Osteocyte (in vitro differentiated cells): ENCODE results near the gene AFAP1. TPM values are rescaled to one million over a fixed set of nuclear protein-coding genes. Genes with fewer than 3 reads are reported as not detected.

Source experiments
- DNase-seq: peaks from one replicate; pipeline ENCODE4 v3.0.0; 2021; ENCODE audit warnings: mixed read lengths; ENCODE audit not compliant: unreplicated experiment; ENCODE audit errors: extremely low spot score
- H3K27ac Mint-ChIP-seq: one replicate; pipeline ENCODE4 v1.8.0; 2021; ENCODE audit warnings: mild to moderate bottlenecking, mixed read lengths; ENCODE audit not compliant: unreplicated experiment
- H3K27me3 Mint-ChIP-seq: one replicate; pipeline ENCODE4 v1.8.0; 2021; ENCODE audit warnings: mixed read lengths; ENCODE audit not compliant: unreplicated experiment
- H3K36me3 Mint-ChIP-seq: one replicate; pipeline ENCODE4 v1.8.0; 2021; ENCODE audit warnings: mixed read lengths; ENCODE audit not compliant: unreplicated experiment
- H3K4me1 Mint-ChIP-seq: one replicate; pipeline ENCODE4 v1.8.0; 2021; ENCODE audit warnings: mixed read lengths; ENCODE audit not compliant: unreplicated experiment
- H3K4me3 Mint-ChIP-seq: one replicate; pipeline ENCODE4 v1.8.0; 2021; ENCODE audit warnings: mild to moderate bottlenecking, moderate library complexity, mixed read lengths; ENCODE audit not compliant: unreplicated experiment
- H3K9me3 Mint-ChIP-seq: one replicate; pipeline ENCODE4 v1.8.0; 2021; ENCODE audit warnings: mixed read lengths; ENCODE audit not compliant: unreplicated experiment
- CTCF ChIP-seq: fragments of 200-600 bp; sonication (generic); IDR thresholded peaks from 2 replicates; pipeline ENCODE4 v1.5.0; 2021; ENCODE audit warnings: antibody characterized with exemption, mild to moderate bottlenecking, moderate library complexity
- total RNA-seq: library from RNA; stranded (reverse); gene quantifications from 2 replicates; pipeline ENCODE4 v1.2.1, GENCODE V29; 2021

The AFAP1 gene
- total RNA-seq, 1 donor from 2014 or later, result 66.9 TPM

- TF ChIP-seq CTCF, result no peak
- peaks cover 5% of the 10 kb centered on the region for H3K9me3 Mint-ChIP-seq
- H3K27ac Mint-ChIP-seq, result no peak overlapping the region
- no peak overlapping the region for H3K4me3 Mint-ChIP-seq
- H3K4me1 Mint-ChIP-seq, result peaks cover 76% of the 10 kb centered on the region
- H3K27me3 Mint-ChIP-seq, result no peaks in the 10 kb centered on the region
- DNase-seq, result no peak
- peaks cover 35% of the 10 kb centered on the region for H3K36me3 Mint-ChIP-seq
These were observed 75.6 kb downstream of the AFAP1 start for GRCh38 chr4:7863911-7864681.

GRCh38 chr4:7862561-7863192, 77.0 kb downstream of the AFAP1 start:
- H3K9me3 Mint-ChIP-seq, result peaks cover 5% of the 10 kb centered on the region
- peaks cover 25% of the 10 kb centered on the region for H3K36me3 Mint-ChIP-seq
- no peak overlapping the region for H3K4me3 Mint-ChIP-seq
- no peaks in the 10 kb centered on the region for H3K27me3 Mint-ChIP-seq
- TF ChIP-seq CTCF, result no peak
- H3K27ac Mint-ChIP-seq, result peak overlapping the region; percentile 94
- peaks cover 77% of the 10 kb centered on the region for H3K4me1 Mint-ChIP-seq
- no peak for DNase-seq

- peaks cover 5% of the 10 kb centered on the region for H3K9me3 Mint-ChIP-seq
- TF ChIP-seq CTCF, result no peak
- peaks cover 22% of the 10 kb centered on the region for H3K36me3 Mint-ChIP-seq
- peaks cover 80% of the 10 kb centered on the region for H3K4me1 Mint-ChIP-seq
- no peak for DNase-seq
- peak overlapping the region; percentile 94 for H3K27ac Mint-ChIP-seq
- no peaks in the 10 kb centered on the region for H3K27me3 Mint-ChIP-seq
- H3K4me3 Mint-ChIP-seq, result peak overlapping the region; percentile 64
These were observed 78.2 kb downstream of the AFAP1 start for GRCh38 chr4:7861440-7861881.

GRCh38 chr4:7860600-7861163, 79.0 kb downstream of the AFAP1 start:
- no peak for DNase-seq
- peaks cover 5% of the 10 kb centered on the region for H3K9me3 Mint-ChIP-seq
- peaks cover 85% of the 10 kb centered on the region for H3K4me1 Mint-ChIP-seq
- peaks cover 20% of the 10 kb centered on the region for H3K36me3 Mint-ChIP-seq
- H3K27ac Mint-ChIP-seq, result peak overlapping the region; percentile 94
- no peak for TF ChIP-seq CTCF
- H3K4me3 Mint-ChIP-seq, result peak overlapping the region; percentile 5
- no peaks in the 10 kb centered on the region for H3K27me3 Mint-ChIP-seq

- H3K9me3 Mint-ChIP-seq, result peaks cover 4% of the 10 kb centered on the region
- H3K27ac Mint-ChIP-seq, result peak overlapping the region; percentile 93
These were observed 80.3 kb downstream of the AFAP1 start for GRCh38 chr4:7859326-7859725.

More at GRCh38 chr4:7859326-7859725, 80.3 kb downstream of the AFAP1 start:
- H3K4me3 Mint-ChIP-seq, result no peak overlapping the region
- H3K4me1 Mint-ChIP-seq, result peaks cover 84% of the 10 kb centered on the region
- H3K36me3 Mint-ChIP-seq, result peaks cover 13% of the 10 kb centered on the region
- TF ChIP-seq CTCF, result no peak
- no peaks in the 10 kb centered on the region for H3K27me3 Mint-ChIP-seq
- no peak for DNase-seq
